CD4-positive, alpha-beta T cell (primary cell): ENCODE results near the gene HRG. TPM values are rescaled to one million over a fixed set of nuclear protein-coding genes. Genes with fewer than 3 reads are reported as not detected.

Experiments
- ATAC-seq: fragments of 200-7000 bp; cut with Tn5 transposase; one replicate; pipeline ENCODE4 v1.10.0; 2022; ENCODE audit warnings: mild to moderate bottlenecking; ENCODE audit not compliant: poor library complexity
- CTCF ChIA-PET: fragments of 350-600 bp; sonication (Branson Sonifier 250); formaldehyde crosslinking; loops from one replicate; lab custom pipeline; 2021; ENCODE audit warnings: antibody characterized with exemption, inconsistent platforms; lab: Charles Lee
- POLR2A ChIA-PET: fragments of 350-600 bp; sonication (Branson Sonifier 250); formaldehyde crosslinking; loops from one replicate; lab custom pipeline; 2021; ENCODE audit warnings: antibody characterized with exemption, inconsistent platforms; lab: Charles Lee
- DNase-seq, 14 experiments: peaks; one replicate each; pipeline ENCODE4 v3.0.0-alpha.2; 2013 to 2020; ENCODE audit warnings: mixed read lengths in 2 of 14
- H3K27ac ChIP-seq, 2 donors: one replicate each; pipeline versions ENCODE4 v1.5.1 to v1.7.0; 2013; ENCODE audit warnings: low read length in 2 of 2, low read depth in 1 of 2, mild to moderate bottlenecking in 1 of 2
- H3K27me3 ChIP-seq, 2 experiments: 1 replicate in 1 of 2; 2 replicates in 1 of 2; pipeline versions ENCODE4 v1.6.1 to v1.7.0; 2013; ENCODE audit warnings: low read length in 2 of 2, control low read depth in 1 of 2, mild to moderate bottlenecking in 1 of 2, moderate library complexity in 1 of 2; ENCODE audit not compliant: insufficient read depth in 2 of 2, control insufficient read depth in 1 of 2
- H3K36me3 ChIP-seq: one replicate; pipeline ENCODE4 v1.6.1; 2013; ENCODE audit warnings: low read length, control low read depth; ENCODE audit not compliant: insufficient read depth
- H3K4me1 ChIP-seq: one replicate; pipeline ENCODE4 v1.6.1; 2013; ENCODE audit warnings: low read length, control low read depth; ENCODE audit not compliant: insufficient read depth
- H3K4me3 ChIP-seq: one replicate; pipeline ENCODE4 v1.5.1; 2013; ENCODE audit warnings: mild to moderate bottlenecking, low read length, moderate library complexity
- H3K9me3 ChIP-seq, 2 experiments: 1 replicate in 1 of 2; 2 replicates in 1 of 2; pipeline versions ENCODE4 v1.6.1 to v1.7.0; 2013; ENCODE audit warnings: low read length in 2 of 2, mild to moderate bottlenecking in 2 of 2, control low read depth in 1 of 2, moderate library complexity in 1 of 2; ENCODE audit not compliant: control insufficient read depth in 1 of 2, insufficient read depth in 1 of 2
- H3K27ac Mint-ChIP-seq: one replicate; pipeline ENCODE4 v1.8.0; 2020; ENCODE audit warnings: mixed read lengths
- H3K27me3 Mint-ChIP-seq: one replicate; pipeline ENCODE4 v1.8.0; 2021; ENCODE audit warnings: mixed read lengths
- H3K36me3 Mint-ChIP-seq: one replicate; pipeline ENCODE4 v1.8.0; 2021; ENCODE audit warnings: low read depth, mixed read lengths
- H3K4me1 Mint-ChIP-seq: one replicate; pipeline ENCODE4 v1.8.0; 2021; ENCODE audit warnings: low read depth, mixed read lengths
- H3K4me3 Mint-ChIP-seq: one replicate; pipeline ENCODE4 v1.8.0; 2020; ENCODE audit warnings: mild to moderate bottlenecking, mixed read lengths
- H3K9me3 Mint-ChIP-seq: one replicate; pipeline ENCODE4 v1.8.0; 2020; ENCODE audit warnings: mixed read lengths
- CTCF ChIP-seq: fragments of 200-600 bp; IDR thresholded peaks from one replicate; pipeline ENCODE4 v1.8.0; 2022; ENCODE audit warnings: antibody characterized with exemption, mild to moderate bottlenecking
- intact Hi-C, 2 experiments: fragments of 100-400 bp; cut with DNase I in 1 of 2; cut with micrococcal nuclease in 1 of 2; formaldehyde crosslinking; loops; one replicate each; pipeline versions ENCODE4 v1.15.1 to v1.9.0; 2023 to 2025; cut with DNase I, micrococcal nuclease
- total RNA-seq, 174 experiments: library from RNA in 2 of 174; stranded (reverse) in 2 of 174; gene quantifications; one replicate each; pipeline ENCODE4 v1.2.3 and lab custom pipeline; 2021 to 2026

Gene HRG
- total RNA-seq, 2 experiments from 2014 or later, result not detected

DNA sequence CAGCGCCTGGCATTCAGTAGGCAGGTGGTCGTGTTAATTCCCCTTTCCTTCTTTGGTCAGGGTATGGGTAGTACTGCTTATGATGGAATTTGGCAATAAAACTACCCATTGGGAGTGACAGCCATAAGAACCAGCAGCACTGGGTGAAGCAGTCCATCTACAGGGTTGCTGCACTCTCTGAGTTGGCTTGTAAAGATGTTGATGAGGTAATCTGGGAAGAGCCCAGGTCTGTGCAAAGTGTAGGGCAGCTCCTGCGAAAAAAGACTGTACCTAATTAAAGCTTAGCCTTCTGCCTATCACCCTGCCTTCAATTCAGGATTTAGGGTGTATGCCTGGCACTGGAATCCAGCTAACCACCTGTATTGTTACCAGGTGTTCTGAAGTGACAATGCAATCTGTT, 30.3 kb upstream of the HRG start:
- POLR2A ChIA-PET, result no interaction called here
- no peak overlapping the region for H3K4me3 Mint-ChIP-seq
- H3K4me1 Mint-ChIP-seq, result no peaks in the 10 kb centered on the region
- no peak overlapping the region for H3K27ac Mint-ChIP-seq
- H3K27me3 ChIP-seq, result peaks cover 0 to 5% of the 10 kb centered on the region in 2 experiments
- CTCF ChIA-PET, result no interaction called here
- H3K9me3 ChIP-seq, result no peaks in the 10 kb centered on the region
- TF ChIP-seq CTCF, result no peak
- H3K27ac ChIP-seq, result no peak overlapping the region
- H3K4me3 ChIP-seq, result no peak overlapping the region
- H3K4me1 ChIP-seq, result no peaks in the 10 kb centered on the region
- DNase-seq, result no peak
- intact Hi-C loops, result no loop called here
- peaks cover 28% of the 10 kb centered on the region for H3K27me3 Mint-ChIP-seq
- H3K36me3 ChIP-seq, result no peaks in the 10 kb centered on the region
- H3K9me3 Mint-ChIP-seq, result no peaks in the 10 kb centered on the region
- no peaks in the 10 kb centered on the region for H3K36me3 Mint-ChIP-seq
- no peak for ATAC-seq

GRCh38 chr3:186636536-186636935, 29.3 kb upstream of the HRG start:
- intact Hi-C loops, result no loop called here
- no peak overlapping the region for H3K4me3 Mint-ChIP-seq
- H3K27me3 Mint-ChIP-seq, result peaks cover 30% of the 10 kb centered on the region
- no peaks in the 10 kb centered on the region for H3K36me3 ChIP-seq
- ChIA-PET CTCF (no interaction called here), POLR2A (no interaction called here)
- TF ChIP-seq CTCF, result no peak
- no peak overlapping the region for H3K4me3 ChIP-seq
- H3K9me3 Mint-ChIP-seq, result no peaks in the 10 kb centered on the region
- H3K27me3 ChIP-seq, result peaks cover 0 to 5% of the 10 kb centered on the region in 2 experiments
- no peaks in the 10 kb centered on the region for H3K9me3 ChIP-seq
- no peak for ATAC-seq
- DNase-seq, result no peak
- H3K36me3 Mint-ChIP-seq, result no peaks in the 10 kb centered on the region
- H3K4me1 Mint-ChIP-seq, result no peaks in the 10 kb centered on the region
- no peak overlapping the region for H3K27ac ChIP-seq
- H3K4me1 ChIP-seq, result no peaks in the 10 kb centered on the region
- no peak overlapping the region for H3K27ac Mint-ChIP-seq

- Mint-ChIP-seq H3K4me3 (no peak overlapping the region), H3K4me1 (no peaks in the 10 kb centered on the region), H3K27ac (no peak overlapping the region), H3K36me3 (no peaks in the 10 kb centered on the region), H3K9me3 (no peaks in the 10 kb centered on the region), H3K27me3 (peaks cover 33% of the 10 kb centered on the region)
- ChIA-PET CTCF (no interaction called here), POLR2A (no interaction called here)
- DNase-seq (no peak), ATAC-seq (no peak)
- no peak overlapping the region for H3K4me3 ChIP-seq
- no peaks in the 10 kb centered on the region for H3K9me3 ChIP-seq
- TF ChIP-seq CTCF, result no peak
- H3K4me1 ChIP-seq, result no peaks in the 10 kb centered on the region
- H3K27ac ChIP-seq, result no peak overlapping the region
- H3K36me3 ChIP-seq, result no peaks in the 10 kb centered on the region
- H3K27me3 ChIP-seq, result peaks cover 0 to 5% of the 10 kb centered on the region in 2 experiments
- intact Hi-C loops, result no loop called here
These were observed 28.1 kb upstream of the HRG start for GRCh38 chr3:186637686-186638085.
